ENCODE measurements around the gene EDEM2.

DNA sequence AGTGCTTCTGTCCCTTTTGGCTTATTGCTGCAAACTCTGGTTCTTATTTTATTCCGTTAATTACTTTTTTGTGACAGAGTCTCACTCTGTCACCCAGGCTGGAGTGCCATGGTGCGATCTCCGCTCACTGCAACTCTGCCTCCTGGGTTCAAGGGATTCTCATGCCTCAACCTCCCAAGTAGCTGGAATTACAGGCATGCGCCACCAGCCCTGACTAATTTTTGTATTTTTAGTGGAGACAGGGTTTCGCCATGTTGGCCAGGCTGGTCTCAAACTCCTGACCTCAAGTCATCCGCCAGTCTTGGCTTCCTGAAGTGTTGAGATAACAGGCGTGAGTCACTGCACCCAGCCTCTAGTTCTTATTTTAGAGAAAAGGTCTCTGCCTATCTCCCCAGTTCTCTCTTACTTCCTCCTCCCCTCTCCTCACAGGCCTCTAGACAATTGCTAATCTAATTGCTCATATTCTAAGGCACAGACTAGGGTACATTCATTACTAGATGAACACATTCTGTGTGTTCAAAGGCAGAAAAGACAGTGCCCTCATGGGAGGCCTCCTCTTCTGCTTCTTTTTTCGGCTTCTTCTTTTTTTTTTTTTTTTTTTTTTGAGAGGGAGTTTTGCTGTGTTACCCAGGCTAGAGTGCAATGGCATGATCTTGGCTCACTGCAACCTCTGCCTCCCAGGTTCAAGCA is 27.0 kb downstream of the EDEM2 start:
- TF ChIP-seq, protein P1, sequence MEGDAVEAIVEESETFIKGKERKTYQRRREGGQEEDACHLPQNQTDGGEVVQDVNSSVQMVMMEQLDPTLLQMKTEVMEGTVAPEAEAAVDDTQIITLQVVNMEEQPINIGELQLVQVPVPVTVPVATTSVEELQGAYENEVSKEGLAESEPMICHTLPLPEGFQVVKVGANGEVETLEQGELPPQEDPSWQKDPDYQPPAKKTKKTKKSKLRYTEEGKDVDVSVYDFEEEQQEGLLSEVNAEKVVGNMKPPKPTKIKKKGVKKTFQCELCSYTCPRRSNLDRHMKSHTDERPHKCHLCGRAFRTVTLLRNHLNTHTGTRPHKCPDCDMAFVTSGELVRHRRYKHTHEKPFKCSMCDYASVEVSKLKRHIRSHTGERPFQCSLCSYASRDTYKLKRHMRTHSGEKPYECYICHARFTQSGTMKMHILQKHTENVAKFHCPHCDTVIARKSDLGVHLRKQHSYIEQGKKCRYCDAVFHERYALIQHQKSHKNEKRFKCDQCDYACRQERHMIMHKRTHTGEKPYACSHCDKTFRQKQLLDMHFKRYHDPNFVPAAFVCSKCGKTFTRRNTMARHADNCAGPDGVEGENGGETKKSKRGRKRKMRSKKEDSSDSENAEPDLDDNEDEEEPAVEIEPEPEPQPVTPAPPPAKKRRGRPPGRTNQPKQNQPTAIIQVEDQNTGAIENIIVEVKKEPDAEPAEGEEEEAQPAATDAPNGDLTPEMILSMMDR (IDR thresholded peaks at IDR 0.05; ENCODE audit: poor library complexity, severe bottlenecking): no peak
- TF ChIP-seq EP300 (conservative IDR thresholded peaks at IDR 0.05; ENCODE audit: poor library complexity, severe bottlenecking): no peak
- no peak for TF ChIP-seq MXI1 (conservative IDR thresholded peaks at IDR 0.05; ENCODE audit: poor library complexity, severe bottlenecking)
- TF ChIP-seq POLR2AphosphoS5 (IDR thresholded peaks at IDR 0.05): no peak
- no peak for TF ChIP-seq EZH2 (IDR thresholded peaks at IDR 0.05; ENCODE audit: borderline replicate concordance, insufficient read depth, low read length, poor library complexity, severe bottlenecking)
- TF ChIP-seq SMC3 (conservative IDR thresholded peaks at IDR 0.05; ENCODE audit: poor library complexity): no peak
- no peak for TF ChIP-seq RAD21 (conservative IDR thresholded peaks at IDR 0.05)
- TF ChIP-seq, protein P2, sequence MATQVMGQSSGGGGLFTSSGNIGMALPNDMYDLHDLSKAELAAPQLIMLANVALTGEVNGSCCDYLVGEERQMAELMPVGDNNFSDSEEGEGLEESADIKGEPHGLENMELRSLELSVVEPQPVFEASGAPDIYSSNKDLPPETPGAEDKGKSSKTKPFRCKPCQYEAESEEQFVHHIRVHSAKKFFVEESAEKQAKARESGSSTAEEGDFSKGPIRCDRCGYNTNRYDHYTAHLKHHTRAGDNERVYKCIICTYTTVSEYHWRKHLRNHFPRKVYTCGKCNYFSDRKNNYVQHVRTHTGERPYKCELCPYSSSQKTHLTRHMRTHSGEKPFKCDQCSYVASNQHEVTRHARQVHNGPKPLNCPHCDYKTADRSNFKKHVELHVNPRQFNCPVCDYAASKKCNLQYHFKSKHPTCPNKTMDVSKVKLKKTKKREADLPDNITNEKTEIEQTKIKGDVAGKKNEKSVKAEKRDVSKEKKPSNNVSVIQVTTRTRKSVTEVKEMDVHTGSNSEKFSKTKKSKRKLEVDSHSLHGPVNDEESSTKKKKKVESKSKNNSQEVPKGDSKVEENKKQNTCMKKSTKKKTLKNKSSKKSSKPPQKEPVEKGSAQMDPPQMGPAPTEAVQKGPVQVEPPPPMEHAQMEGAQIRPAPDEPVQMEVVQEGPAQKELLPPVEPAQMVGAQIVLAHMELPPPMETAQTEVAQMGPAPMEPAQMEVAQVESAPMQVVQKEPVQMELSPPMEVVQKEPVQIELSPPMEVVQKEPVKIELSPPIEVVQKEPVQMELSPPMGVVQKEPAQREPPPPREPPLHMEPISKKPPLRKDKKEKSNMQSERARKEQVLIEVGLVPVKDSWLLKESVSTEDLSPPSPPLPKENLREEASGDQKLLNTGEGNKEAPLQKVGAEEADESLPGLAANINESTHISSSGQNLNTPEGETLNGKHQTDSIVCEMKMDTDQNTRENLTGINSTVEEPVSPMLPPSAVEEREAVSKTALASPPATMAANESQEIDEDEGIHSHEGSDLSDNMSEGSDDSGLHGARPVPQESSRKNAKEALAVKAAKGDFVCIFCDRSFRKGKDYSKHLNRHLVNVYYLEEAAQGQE (IDR thresholded peaks at IDR 0.05; ENCODE audit: borderline replicate concordance): no peak

Data from neural cell (in vitro differentiated cells).